Effector CD8-positive, alpha-beta T cell (primary cell): ENCODE results near the gene BCO1.
A peak's percentile ranks its signal among the peaks of the same experiment; 100 is the strongest.

Source experiments
- DNase-seq: peaks from one replicate; lab custom pipeline; 2025; lab: John Stamatoyannopoulos, UW

The BCO1 gene

DNA sequence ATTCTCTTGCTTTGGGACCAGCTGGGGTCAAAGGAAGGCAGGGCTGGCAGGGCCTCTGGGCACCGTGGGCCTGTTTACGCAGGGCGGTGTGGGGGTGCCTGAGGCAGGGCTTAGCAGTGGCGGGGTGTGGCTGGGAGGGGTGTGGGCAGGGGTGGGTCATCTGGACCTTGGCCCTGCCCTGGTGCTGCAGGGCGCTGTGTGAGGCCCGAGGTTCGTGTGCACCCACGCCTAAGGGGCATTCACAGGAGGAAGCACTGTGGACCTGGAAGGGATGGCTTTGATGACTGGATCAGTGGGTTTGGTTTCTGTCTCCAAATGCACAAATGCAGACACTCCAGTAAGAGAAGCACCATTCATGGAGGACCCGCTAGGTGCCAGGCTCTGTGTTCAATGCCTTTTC is 37.3 kb downstream of the BCO1 start:
- no peak for DNase-seq

DNA sequence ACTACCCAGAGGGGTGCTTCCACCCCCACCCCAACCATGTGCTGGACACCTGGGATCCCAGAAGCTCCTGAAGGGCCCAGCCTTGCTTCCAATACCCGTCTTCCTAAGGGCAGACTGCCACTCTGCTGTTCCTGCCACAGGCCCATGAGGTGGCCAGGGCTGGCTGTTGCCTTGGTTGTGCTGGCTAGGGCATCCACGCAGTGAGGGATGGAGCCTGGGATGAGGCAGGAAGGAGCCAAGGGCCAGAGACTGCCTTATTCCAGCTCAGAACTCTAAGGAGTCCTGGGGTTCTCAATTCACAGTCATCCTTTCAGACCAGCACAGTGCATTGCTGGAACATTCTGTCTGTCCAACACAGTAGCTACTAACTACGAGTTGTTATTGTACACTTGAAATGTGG is 37.8 kb downstream of the BCO1 start:
- no peak for DNase-seq

DNA sequence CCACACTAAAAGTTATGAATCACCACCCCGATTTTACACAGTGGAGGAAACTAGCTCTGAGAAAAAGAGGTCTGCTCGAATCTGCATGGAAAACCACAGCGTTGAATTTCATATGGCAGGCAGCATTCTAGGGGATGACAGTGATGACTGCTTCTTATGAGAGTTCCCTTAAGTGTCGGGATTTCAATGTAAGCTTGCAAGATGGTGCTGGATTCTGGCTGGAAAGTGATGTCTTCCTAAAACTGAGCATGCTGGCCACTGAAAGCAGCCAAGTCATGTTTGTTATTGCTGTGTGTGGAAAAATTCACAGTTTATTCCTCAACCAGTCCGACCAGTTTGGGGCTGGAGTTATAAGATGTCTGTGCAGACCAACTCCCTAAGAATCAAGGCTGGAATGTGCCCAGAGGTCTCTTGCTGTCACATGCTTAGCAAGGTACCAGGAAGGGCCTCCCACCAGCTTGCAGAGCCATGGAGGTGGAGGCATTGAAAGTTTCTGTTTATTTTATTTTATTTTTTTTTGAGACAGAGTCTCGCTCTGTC is 39.1 kb downstream of the BCO1 start:
- no peak for DNase-seq

- no peak for DNase-seq
Measured at GRCh38 chr16:81278526-81278925, 40.0 kb downstream of the BCO1 start.

DNA sequence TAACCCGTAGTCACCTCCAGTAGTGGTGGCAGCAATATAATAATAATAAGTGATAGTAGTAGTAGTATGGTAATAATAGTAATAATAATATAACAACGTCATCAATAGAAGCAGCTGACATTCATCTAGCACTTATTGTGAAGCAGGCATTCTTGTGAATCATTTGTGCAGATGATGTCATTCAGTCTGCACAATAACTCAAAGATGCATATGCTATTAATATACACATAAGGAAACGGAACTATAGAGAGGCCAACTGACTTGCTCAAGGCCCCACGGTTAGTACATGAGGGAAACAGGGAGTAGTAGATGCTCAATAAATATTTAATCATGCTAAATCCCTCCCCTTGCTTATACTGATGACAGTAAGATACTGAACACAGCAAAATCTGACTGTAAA is 40.9 kb downstream of the BCO1 start:
- no peak for DNase-seq

GRCh38 chr16:81280393-81280792 is 41.9 kb downstream of the BCO1 start:
- DNase-seq, result no peak

- DNase-seq, result no peak
Measured at GRCh38 chr16:81283044-81283443, 44.6 kb downstream of the BCO1 start.

DNA sequence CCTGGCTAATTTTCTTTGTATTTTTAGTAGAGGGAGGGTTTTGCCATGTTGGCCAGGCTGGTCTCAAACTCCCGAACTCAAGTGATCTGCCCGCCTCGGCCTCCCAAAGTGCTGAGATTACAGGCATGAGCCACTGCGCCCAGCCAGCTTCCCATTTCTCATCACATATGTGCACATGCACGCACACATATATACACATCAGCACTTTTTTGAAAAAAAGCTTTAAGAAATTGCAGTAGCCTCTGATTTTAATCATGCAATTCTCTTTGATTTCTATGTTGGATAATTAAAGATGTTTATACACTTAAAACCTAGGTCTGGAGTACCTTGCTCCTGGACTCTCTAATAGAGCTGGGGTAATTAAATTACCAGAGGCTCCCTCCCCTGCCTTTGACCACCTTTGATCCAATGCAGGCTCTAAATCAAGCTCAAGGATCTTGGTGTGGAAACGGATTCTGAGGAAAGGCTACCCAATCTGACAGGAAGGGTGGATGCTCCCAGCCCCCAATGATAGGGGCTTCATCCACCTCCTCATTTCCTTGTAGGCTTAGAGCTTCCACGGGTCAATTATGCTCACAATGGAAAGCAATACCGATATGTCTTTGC is 46.6 kb downstream of the BCO1 start:
- no peak for DNase-seq

DNA sequence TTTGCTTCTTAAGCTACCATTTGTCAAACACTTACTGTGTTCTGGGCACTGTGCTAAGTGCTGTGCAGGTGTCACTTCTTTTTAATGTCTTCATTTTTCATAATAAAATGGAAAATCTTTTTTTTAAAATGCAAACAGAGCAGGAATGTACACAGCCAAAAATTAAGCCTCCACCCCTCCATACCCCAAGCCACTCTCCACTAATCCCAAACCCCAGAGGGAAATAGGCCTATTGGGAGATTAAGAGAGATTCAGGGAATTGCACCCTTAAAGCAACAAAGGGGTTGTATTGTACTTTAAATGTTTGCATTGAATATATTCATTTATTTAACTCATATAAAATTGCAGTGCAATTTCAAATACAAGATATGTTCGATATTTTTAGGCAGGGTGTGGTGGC is 47.7 kb downstream of the BCO1 start:
- DNase-seq, result no peak

GRCh38 chr16:81291117-81291516 is 52.6 kb downstream of the BCO1 start:
- no peak for DNase-seq

DNA sequence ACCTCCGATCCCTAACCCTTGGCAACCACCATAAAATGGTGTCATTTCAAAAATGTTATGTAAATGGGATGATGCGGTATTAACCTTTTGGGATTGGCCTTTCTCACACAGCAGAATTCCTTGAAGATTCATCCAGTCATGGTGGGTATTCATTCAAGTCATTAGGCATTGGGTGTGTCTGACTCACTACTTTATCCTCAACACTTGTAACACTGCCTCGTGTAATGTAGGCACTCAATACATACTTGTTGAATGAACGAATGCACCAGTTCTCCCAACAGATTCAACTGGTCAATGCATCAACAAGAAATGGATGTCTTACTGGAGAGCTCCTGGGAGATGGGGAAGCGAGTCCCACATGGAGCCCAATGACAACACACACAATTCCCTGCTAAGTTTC is 54.4 kb downstream of the BCO1 start:
- no peak for DNase-seq

DNA sequence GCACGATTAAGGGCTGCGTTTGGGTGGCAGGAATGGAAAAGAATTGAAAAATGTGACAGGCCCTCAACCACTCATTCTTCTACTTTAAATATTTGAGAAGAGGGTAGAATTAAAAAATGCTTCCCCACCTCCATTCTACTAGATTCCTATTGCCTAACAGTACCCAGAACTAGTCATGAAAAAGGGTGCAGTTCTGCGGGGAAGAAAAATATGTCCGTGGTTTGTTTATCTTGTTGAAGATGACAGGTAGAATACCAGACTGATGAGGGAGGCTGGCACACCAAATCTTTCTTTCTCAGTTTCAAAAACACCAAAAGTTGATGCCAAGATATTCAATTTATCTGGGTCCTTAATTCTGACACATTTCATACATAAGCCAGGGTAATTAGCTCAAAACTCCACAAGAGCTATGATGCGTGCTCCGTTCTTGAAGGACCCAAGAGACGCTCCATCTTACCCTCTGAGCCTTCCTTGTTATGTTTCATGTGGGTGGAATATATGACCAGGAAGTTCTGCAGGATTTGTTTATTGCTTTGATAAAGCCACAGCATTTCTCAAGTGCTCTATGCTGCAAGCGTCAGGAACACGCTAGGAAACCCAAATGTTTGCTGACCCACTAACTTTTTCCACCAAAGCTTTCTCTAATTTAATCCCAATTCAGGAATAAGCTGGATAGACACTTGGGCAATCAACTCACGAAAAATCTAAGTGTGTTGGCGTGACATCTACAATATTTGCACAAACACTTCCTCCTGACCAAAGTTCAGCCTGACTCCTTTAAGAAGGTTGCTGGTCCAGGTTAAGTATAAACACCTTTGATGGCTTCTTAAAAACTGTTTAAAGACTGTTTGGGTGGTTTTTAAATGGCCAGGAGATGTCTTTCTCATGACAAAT is 55.7 kb downstream of the BCO1 start:
- DNase-seq, result no peak

DNA sequence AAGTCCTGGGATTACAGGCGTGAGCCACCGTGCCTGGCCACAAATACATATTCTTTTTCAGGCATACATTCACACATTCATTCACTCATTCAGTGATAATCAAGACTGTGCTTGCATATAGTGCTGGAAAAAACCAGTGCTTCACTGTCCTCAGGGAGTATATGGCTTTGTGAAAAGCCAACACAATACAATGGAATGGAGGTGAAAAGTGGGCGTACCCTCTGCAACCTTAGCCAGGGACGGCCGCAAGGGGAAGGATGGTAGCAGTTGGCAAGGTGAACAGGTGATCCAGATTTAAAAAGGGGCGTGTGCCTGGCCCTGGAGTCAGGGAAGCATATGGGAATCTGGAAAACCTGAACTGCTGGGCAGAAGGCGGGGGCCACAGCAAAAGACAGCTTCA is 58.1 kb downstream of the BCO1 start:
- no peak for DNase-seq

- no peak for DNase-seq
Measured at GRCh38 chr16:81307770-81308169, 69.3 kb downstream of the BCO1 start.

GRCh38 chr16:81310045-81310644 is 71.7 kb downstream of the BCO1 start:
- DNase-seq, result no peak

GRCh38 chr16:81311762-81312161 is 73.3 kb downstream of the BCO1 start:
- no peak for DNase-seq

DNA sequence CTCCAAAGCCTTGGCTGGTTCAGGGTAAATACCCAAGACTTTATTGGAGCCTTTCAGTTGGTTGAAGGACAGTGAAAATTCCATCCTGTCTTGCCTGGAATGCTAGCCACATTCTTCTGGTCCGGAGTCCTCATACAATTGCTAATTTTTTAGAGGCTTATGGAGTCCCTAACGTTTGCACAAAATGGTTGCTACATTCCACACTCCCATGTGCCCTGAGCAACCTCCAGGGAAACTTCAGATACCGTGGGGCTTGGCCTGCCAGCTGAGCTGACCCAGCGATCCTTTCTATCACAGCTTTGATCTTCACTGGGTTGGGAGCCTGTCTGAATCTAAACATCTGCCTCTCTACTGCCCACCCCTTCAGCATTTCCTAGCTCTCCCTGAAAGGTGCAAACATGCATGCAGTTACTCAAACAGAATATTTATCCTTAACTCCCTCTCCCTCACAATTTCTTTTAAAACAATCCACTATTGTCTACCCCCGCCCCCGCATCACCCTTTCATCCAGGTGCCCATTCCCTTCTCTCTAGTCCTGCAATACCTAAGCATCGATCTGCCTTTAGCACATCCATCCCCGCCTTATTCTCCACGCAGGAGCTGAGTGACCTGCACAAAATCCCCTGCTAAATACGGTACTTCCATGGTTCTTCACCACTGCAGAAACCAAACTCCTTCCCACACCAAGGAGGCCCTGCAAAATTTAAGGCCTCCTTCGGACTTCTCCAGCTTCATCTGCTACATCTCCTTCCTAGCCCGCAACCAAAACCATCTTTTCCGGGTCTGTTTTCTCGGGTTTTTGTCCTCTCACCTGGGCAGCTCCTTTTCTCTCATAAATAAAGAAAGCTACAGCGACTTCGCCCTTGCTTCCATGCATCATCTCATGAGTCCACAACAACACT is 75.5 kb downstream of the BCO1 start:
- DNase-seq, result no peak

- peak; percentile 88 for DNase-seq
Measured at GRCh38 chr16:81314603-81315270, 76.2 kb downstream of the BCO1 start, which contains the start of gene GAN. TSS of gene GAN (plus strand) at chr16:81314962. CDS start at chr16:81315114, 152 bp downstream.

- DNase-seq, result peak; percentile 9
Measured at GRCh38 chr16:81315271-81316175, 77.0 kb downstream of the BCO1 start.

- no peak for DNase-seq
Measured at GRCh38 chr16:81316176-81316496, 77.6 kb downstream of the BCO1 start.
